ENCODE results near the gene TCF23.

Gene TCF23

DNA sequence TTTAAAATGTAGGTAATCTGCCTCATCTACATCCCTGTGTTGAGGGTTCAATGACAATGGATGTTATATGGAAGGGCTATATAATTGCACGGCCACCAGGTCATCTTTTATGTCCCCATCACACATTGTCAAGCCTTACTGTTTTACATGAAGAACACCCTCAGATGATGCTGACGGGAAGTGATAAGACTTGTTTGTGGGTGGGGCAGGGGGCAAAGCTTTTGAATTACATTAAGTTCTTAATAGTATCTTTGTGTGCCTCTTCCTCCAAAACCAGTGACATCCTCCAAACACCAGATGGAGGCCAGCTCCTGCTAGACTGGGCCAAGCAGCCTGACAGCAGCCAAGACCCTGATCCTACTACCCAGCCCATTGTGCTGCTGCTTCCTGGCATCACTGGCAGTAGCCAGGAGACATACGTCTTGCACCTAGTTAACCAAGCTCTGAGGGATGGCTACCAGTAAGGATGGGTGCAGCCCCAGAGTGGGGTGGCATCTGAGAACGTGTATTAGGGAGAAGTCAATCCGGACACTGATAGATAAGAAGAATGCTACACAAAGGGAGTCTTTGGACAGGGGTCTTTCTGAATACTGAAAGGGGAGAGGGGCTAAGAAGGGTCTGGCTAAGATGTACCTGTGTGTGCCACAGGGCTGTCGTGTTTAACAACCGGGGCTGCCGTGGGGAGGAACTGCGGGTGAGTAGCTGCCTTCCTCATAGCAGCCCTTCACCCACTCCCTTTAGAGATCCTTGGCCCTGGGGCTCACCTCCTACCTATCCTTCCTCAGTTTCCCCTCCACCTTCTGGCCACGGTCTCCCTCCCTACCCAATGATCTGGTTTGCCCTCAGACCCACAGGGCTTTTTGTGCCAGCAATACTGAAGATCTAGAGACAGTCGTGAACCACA, 19.9 kb upstream of the TCF23 start:
- no peak for DNase-seq

DNA sequence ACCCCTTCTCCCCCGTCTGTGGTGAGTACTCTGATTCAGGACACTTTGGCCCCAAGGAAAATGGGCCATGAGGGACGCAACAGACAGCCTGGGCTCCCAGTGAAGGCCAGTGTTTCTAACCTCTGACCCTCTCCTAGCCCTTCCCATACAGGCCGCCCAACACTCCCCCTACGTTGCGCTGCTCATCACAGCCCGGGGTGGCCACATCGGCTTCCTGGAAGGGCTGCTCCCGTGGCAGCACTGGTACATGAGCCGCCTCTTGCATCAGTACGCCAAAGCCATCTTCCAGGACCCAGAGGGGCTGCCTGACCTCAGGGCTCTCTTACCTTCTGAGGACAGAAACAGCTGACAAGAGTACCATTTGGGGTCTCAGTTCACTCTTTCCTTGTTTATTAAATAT, 18.4 kb upstream of the TCF23 start:
- DNase-seq: no peak

- no peak for DNase-seq
Measured at GRCh38 chr2:27131429-27131828, 17.4 kb upstream of the TCF23 start.

GRCh38 chr2:27133195-27133875, 15.5 kb upstream of the TCF23 start:
- DNase-seq: no peak

DNA sequence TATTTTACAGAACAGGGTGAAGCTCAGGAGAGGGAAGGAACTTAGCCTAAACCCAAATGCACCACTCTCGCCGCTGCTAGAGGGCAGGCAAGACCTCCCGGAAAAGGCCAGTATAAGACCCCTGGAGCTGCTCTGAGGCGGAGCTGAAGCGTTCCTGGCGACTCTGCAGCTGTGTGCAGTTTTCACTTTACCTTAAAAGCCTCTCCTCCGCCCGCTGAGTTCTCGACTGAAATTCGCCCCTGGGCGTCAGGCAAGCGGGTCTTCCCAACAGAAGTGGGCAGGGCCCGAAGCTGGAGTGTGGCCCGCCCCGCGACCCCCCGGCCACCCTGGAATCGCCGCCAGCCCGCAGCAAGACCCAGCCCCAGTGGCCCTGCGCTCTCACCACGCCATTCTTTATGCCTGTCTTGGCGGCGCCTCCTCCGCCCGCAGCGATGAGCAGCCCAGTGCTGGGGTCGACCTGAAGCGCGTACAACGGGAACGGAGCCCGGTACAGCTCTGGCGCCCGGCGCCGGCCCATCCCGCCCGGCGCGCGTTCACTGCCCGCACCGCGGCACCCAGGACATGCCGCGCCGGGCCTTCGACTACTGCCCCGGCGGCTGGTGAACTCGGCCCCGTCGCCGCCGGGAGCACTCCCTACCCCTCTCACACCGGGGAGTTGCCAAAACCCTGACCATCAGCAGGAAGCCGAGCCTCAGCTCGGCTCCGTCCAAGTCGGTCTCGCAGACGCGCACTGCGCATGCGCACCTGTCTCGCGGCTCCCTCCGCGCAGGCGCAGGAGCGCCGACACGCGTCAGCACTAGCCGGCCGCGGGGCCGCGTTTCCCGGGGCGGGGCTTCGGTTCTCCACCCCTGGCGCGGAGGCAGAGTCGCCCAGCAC, 14.7 kb upstream of the TCF23 start, which contains the start of gene PREB:
Gene PREB (minus strand): TSS at position 732 of the 876 bp plus-strand sequence. CDS start 215 bp downstream, at position 517.
- DNase-seq: peak; percentile 85

DNA sequence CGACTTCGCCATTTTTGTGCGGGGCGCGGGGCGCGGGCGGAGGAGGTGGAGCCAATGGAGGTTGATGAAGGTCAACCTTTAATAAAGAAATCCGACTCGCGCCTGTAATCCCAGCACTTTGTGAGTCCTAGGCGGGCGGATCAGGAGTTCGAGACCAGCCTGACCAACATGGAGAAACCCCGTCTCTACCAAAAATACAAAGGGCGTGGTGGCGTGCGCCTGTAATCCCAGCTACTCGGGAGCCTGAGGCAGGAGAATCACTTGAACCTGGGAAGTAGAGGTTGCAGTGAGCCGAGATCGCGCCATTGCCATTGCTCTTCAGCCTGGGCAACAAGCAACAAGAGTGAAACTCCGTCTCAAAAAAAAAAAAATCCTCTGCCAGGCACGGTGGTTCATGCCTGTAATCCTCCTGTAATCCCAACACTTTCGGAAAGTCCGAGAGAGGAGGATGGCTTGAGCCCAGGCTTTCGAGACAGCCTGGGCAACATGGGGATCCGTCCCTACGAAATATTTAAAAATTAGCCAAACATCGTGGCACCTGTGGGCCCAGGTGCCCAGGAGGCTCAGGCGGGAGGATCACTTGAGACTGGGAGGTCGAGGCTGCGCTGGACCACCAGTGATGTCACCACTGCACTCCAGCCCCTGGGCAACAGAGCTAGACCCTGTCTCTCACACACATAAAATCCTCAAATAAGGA, 13.9 kb upstream of the TCF23 start:
- DNase-seq: no peak

DNA sequence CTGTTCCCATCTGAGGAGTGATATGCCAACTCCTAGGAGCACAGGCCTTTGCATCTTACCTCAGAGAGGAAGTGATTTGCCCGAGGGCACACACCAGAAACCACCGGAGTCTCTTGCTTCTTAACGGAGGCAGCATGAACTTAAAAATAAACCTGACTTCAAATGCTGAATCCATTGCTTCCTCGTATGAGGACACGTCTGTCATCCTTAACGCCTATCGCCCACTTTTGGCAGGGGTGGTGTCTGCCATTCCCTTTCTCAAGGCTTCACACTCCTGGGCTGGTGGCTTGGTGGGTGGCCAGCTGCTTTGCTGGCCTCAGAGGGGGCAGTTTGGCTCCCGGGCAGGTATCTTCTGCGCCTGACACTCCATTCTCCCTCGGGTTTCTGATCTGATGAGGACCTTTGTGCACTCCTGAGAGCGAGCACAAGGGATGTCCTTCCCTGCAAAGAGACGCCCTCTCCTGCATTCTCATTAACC, 13.3 kb upstream of the TCF23 start:
- DNase-seq: no peak

- DNase-seq: no peak
Measured at GRCh38 chr2:27136751-27137150, 12.1 kb upstream of the TCF23 start.

- DNase-seq: no peak
Measured at GRCh38 chr2:27137322-27137935, 11.4 kb upstream of the TCF23 start.

GRCh38 chr2:27138111-27138510, 10.7 kb upstream of the TCF23 start:
- no peak for DNase-seq

- DNase-seq: no peak
Measured at GRCh38 chr2:27139310-27139709, 9.5 kb upstream of the TCF23 start, which contains the start of gene PRR30. Gene PRR30, minus strand, starts transcription at chr2:27139410. Its CDS starts 1,081 bp downstream, at chr2:27138329.

- no peak for DNase-seq
Measured at GRCh38 chr2:27143285-27143684, 5.5 kb upstream of the TCF23 start.

GRCh38 chr2:27145682-27146081, 3.1 kb upstream of the TCF23 start:
- DNase-seq: no peak

DNA sequence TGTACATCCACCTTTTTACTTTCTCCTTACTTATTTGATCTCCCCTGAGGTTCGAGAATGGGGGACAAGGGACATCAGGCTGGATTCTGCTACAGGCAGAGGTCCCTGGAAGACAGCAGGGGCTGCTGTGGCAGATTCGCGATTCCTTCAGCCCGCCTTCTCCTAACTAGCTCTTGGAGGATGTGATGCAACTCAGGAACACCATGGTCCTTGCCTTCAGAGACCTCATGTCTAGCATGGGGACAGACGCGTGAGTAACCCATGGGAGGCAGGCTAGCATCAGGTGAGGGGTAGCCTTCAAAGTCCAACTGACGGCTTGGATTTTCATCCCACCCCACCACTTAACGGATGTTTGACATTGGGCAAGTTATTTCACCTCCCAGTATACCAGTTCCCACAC, 869 bp upstream of the TCF23 start:
- DNase-seq: no peak

DNA sequence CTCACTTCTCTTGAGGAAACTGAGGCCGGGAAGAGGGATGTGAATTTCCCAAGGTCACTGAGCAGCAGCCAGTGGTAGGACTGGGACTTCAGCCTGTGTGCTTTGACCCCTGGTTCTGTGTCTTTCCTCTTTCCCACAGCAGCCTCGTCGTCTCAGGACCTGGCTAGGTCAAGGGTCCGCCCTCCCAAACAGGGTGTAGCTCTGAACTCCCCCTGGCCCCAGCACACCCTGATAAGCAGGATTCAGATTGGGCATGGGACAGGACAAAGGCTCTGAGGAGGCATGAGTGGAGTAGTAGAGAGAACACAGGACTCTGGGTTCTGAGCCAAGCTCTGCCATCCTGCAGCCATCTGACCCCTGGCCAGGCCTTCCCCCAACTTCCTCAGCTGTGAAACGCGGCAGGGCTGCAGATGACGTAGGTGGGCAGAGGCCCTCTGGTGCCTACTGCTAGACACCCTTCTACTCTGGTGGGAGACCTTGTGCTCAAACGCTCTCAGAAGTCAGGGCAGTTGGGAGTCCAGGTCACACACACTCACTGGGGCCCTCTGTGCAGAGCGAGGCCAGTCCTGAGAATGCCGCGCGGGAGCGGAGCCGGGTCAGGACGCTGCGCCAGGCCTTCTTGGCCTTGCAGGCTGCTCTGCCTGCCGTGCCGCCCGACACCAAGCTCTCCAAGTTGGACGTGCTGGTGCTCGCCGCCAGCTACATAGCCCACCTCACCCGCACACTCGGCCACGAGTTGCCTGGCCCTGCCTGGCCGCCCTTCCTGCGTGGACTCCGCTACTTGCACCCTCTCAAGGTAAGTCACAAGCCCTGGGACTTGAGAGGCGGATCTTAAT, 984 bp downstream of the TCF23 start:
- DNase-seq: no peak

- DNase-seq: no peak
Measured at GRCh38 chr2:27150639-27151230, 1.9 kb downstream of the TCF23 start.

- no peak for DNase-seq
Measured at GRCh38 chr2:27152102-27152795, 3.4 kb downstream of the TCF23 start.

GRCh38 chr2:27152796-27153464, 4.1 kb downstream of the TCF23 start:
- DNase-seq: no peak

DNA sequence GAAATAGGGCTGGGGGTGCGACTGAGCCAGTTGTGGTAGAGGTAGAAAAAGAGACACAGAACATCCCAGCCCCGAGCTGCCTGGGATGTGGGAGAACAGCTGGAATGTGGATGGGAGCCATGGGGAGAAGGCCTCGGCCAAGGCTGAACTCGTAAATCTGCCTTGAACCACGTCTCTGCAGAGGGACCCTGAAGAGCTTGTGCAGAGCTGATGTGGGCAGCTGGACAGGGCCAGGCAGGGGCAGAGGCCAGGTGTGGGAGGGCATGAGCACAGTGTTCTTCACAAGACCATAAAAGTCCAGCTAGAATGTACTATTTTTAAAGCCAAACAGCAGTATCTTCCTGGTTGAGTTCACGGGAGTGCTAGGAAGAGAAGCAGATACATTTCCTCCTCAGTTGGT, 5.7 kb downstream of the TCF23 start:
- no peak for DNase-seq

All from NCI-H2081 treated with DMSO at 0.1 percent for 48 hours (cell line).